ENCODE data around the gene SDC1. TPM values are rescaled to one million over a fixed set of nuclear protein-coding genes. Genes with fewer than 3 reads are reported as not detected.

The SDC1 gene
- total and polyA plus RNA-seq, 2 of the 8 experiments (the other 6 are each of a cell fraction or from before 2014, with no cell fraction given): 45.3 to 73.3 TPM

- no peak for TF ChIP-seq EZH2 (IDR thresholded peaks at IDR 0.05; ENCODE audit: low read depth, low read length, severe bottlenecking)
- no peak for TF ChIP-seq TEAD4 (IDR thresholded peaks at IDR 0.05; ENCODE audit: low read depth, low read length)
- TF ChIP-seq EGR1 (IDR thresholded peaks at IDR 0.05; ENCODE audit: borderline replicate concordance, low read depth, low read length): no peak
- no peak for TF ChIP-seq TCF12 (IDR thresholded peaks at IDR 0.05; ENCODE audit: low read depth, low read length)
Observed at GRCh38 chr2:20218331-20219320, 6.3 kb downstream of the SDC1 start (continued).
